GM19025 (cell line): Measurements from ENCODE around the gene CPA2.

ENCODE experiments used
- ATAC-seq: cut with Tn5 transposase; IDR thresholded peaks from one replicate; pipeline ENCODE4 v1.9.1; 2021; ENCODE audit warnings: mild to moderate bottlenecking, low read depth, moderate library complexity; ENCODE audit not compliant: unreplicated experiment

Gene CPA2

GRCh38 chr7:130277763-130278643, 11.3 kb downstream of the CPA2 start:
- no peak for ATAC-seq

- no peak for ATAC-seq
Observed at GRCh38 chr7:130278860-130279259, 12.2 kb downstream of the CPA2 start.

- no peak for ATAC-seq
Observed at GRCh38 chr7:130279286-130279685, 12.6 kb downstream of the CPA2 start.

GRCh38 chr7:130279906-130280305, 13.2 kb downstream of the CPA2 start:
- no peak for ATAC-seq

- ATAC-seq, result no peak
Observed at GRCh38 chr7:130281260-130281659, 14.6 kb downstream of the CPA2 start.

GRCh38 chr7:130286881-130287280, 20.2 kb downstream of the CPA2 start:
- no peak for ATAC-seq

GRCh38 chr7:130288168-130288567, 21.5 kb downstream of the CPA2 start:
- ATAC-seq, result no peak

- ATAC-seq, result no peak
Observed at GRCh38 chr7:130288829-130289228, 22.2 kb downstream of the CPA2 start.

GRCh38 chr7:130289478-130289877, 22.8 kb downstream of the CPA2 start:
- ATAC-seq, result no peak

- no peak for ATAC-seq
Observed at GRCh38 chr7:130290745-130291144, 24.1 kb downstream of the CPA2 start.

- ATAC-seq, result no peak
Observed at GRCh38 chr7:130292682-130293257, 26.1 kb downstream of the CPA2 start, which contains the start of gene CPA4. Gene CPA4 (plus strand): TSS chr7:130293161. CDS start chr7:130293181, 20 bp downstream.

GRCh38 chr7:130293521-130293920, 26.9 kb downstream of the CPA2 start:
- peak; percentile 79 for ATAC-seq

GRCh38 chr7:130294314-130294713, 27.7 kb downstream of the CPA2 start:
- ATAC-seq, result no peak

GRCh38 chr7:130296221-130296951, 29.7 kb downstream of the CPA2 start:
- ATAC-seq, result no peak

- no peak for ATAC-seq
Observed at GRCh38 chr7:130297628-130298543, 31.2 kb downstream of the CPA2 start.

- no peak for ATAC-seq
Observed at GRCh38 chr7:130298544-130299326, 32.1 kb downstream of the CPA2 start.

- no peak for ATAC-seq
Observed at GRCh38 chr7:130299866-130300265, 33.2 kb downstream of the CPA2 start.

GRCh38 chr7:130301501-130302020, 34.9 kb downstream of the CPA2 start:
- no peak for ATAC-seq

- no peak for ATAC-seq
Observed at GRCh38 chr7:130302649-130303048, 36.0 kb downstream of the CPA2 start.
